GM23248 (cell line): ENCODE measurements around the gene LKAAEAR1. TPM values are rescaled to one million over a fixed set of nuclear protein-coding genes. Genes with fewer than 3 reads are reported as not detected.

ENCODE experiments used
- DNase-seq: peaks from one replicate; pipeline ENCODE4 v3.0.0-alpha.2; 2015
- H2AFZ ChIP-seq: fragments of 200-600 bp; sonication (generic); 2 replicates; pipeline ENCODE4 v1.6.1; 2016; ENCODE audit warnings: antibody characterized with exemption
- H3F3A ChIP-seq: fragments of 200-600 bp; sonication (generic); 2 replicates; pipeline ENCODE4 v1.6.1; 2016; ENCODE audit warnings: mild to moderate bottlenecking, antibody characterized with exemption, mixed run types; ENCODE audit not compliant: insufficient read depth
- H3K27ac ChIP-seq: fragments of 200-600 bp; sonication (generic); 2 replicates; pipeline ENCODE4 v1.5.1; 2016; ENCODE audit warnings: mild to moderate bottlenecking
- H3K27me3 ChIP-seq: fragments of 200-600 bp; sonication (generic); replicated peaks from 2 replicates; pipeline ENCODE4 v1.6.1; 2016; ENCODE audit warnings: mild to moderate bottlenecking; ENCODE audit not compliant: insufficient read depth
- H3K36me3 ChIP-seq: fragments of 200-600 bp; sonication (generic); 2 replicates; pipeline ENCODE4 v1.6.1; 2016; ENCODE audit warnings: low read depth, mild to moderate bottlenecking
- H3K4me1 ChIP-seq: fragments of 200-600 bp; sonication (generic); 2 replicates; pipeline ENCODE4 v1.6.1; 2016; ENCODE audit warnings: mild to moderate bottlenecking; ENCODE audit not compliant: insufficient read depth
- H3K4me2 ChIP-seq: fragments of 200-600 bp; sonication (generic); one replicate; pipeline ENCODE4 v1.6.1; 2016; ENCODE audit warnings: mild to moderate bottlenecking; ENCODE audit not compliant: unreplicated experiment
- H3K4me3 ChIP-seq: fragments of 200-600 bp; sonication (generic); 2 replicates; pipeline ENCODE4 v1.5.1; 2016; ENCODE audit warnings: mild to moderate bottlenecking
- H3K79me2 ChIP-seq: fragments of 200-600 bp; sonication (generic); 2 replicates; pipeline ENCODE4 v1.6.1; 2016; ENCODE audit warnings: mild to moderate bottlenecking; ENCODE audit not compliant: insufficient read depth
- H3K9ac ChIP-seq: fragments of 200-600 bp; sonication (generic); 2 replicates; pipeline ENCODE4 v1.6.1; 2016; ENCODE audit warnings: mild to moderate bottlenecking
- H3K9me2 ChIP-seq: fragments of 200-600 bp; sonication (generic); 2 replicates; pipeline ENCODE4 v1.6.1; 2016; ENCODE audit warnings: mixed run types, mild to moderate bottlenecking, moderate library complexity; ENCODE audit not compliant: insufficient read depth
- H3K9me3 ChIP-seq: fragments of 200-600 bp; sonication (generic); one replicate; pipeline ENCODE4 v1.6.1; 2017; ENCODE audit warnings: low read depth
- H4K20me1 ChIP-seq: fragments of 200-600 bp; sonication (generic); 2 replicates; pipeline ENCODE4 v1.6.0; 2016; ENCODE audit not compliant: insufficient read depth
- EZH2 ChIP-seq: fragments of 200-600 bp; sonication (generic); IDR thresholded peaks from 2 replicates; pipeline ENCODE4 v1.6.1; 2018; ENCODE audit warnings: antibody characterized with exemption, mild to moderate bottlenecking; ENCODE audit not compliant: insufficient read depth, poor library complexity, severe bottlenecking
- EZH2phosphoT487 ChIP-seq: fragments of 200-600 bp; sonication (generic); IDR thresholded peaks from 2 replicates; pipeline ENCODE4 v1.6.1; 2018; ENCODE audit warnings: antibody characterized with exemption, moderate library complexity, mild to moderate bottlenecking, low read depth; ENCODE audit not compliant: insufficient read depth
- WGBS, 2 experiments: methylation state at CpG; one replicate each; pipeline ENCODE4 v1.1.6; 2015 to 2017; ENCODE audit warnings: low lambda C conversion rate in 2 of 2, low coverage in 1 of 2; ENCODE audit errors: missing lambda C conversion rate in 2 of 2; 5-methylcytosine and 5-hydroxymethylcytosine counted together
- in situ Hi-C: fragments of 300-500 bp; cut with MboI; formaldehyde crosslinking; loops from 2 replicates; pipeline ENCODE4 v1.15.0; 2020
- polyA plus RNA-seq: library from polyadenylated mRNA; unstranded; fragments of >200 nt; fragmentation: Nextera tagmentation; extraction: Ambion mirVana; gene quantifications from 2 replicates; pipeline ENCODE4 v1.2.1, GENCODE V29; 2016
- total RNA-seq: library from RNA; depleted of rRNA; stranded (reverse); fragments of >200 nt; shearing (Covaris generic); gene quantifications from 2 replicates; pipeline ENCODE4 v1.2.3, GENCODE V29; 2014

Gene LKAAEAR1
- total and polyA plus RNA-seq, 2 experiments from 2014 or later, result 0.59 to 3.7 TPM

- TF ChIP-seq EZH2 (no peak), EZH2phosphoT487 (no peak)
- Histone ChIP-seq H3F3A (no peaks in the 10 kb centered on the region), H4K20me1 (no peaks in the 10 kb centered on the region), H3K4me2 (no peak overlapping the region), H3K9ac (no peak overlapping the region), H3K9me2 (no peaks in the 10 kb centered on the region), H3K79me2 (no peaks in the 10 kb centered on the region), H3K4me3 (no peak overlapping the region), H3K27me3 (no peaks in the 10 kb centered on the region), H3K4me1 (no peaks in the 10 kb centered on the region), H2AFZ (no peak overlapping the region), H3K36me3 (no peaks in the 10 kb centered on the region), H3K9me3 (no peaks in the 10 kb centered on the region), H3K27ac (no peak overlapping the region)
- in situ Hi-C loops, result no loop called here
- DNase-seq, result no peak
- WGBS, 2 experiments, result 69 to 83% methylated on average over 9 of the region's 10 CpGs
Measured at GRCh38 chr20:64052326-64052722, 31.9 kb downstream of the LKAAEAR1 start.

- H3K9ac ChIP-seq, result no peak overlapping the region
- 55 to 62% methylated on average over 15 of the region's 15 CpGs for WGBS, 2 experiments
- H3K4me2 ChIP-seq, result no peak overlapping the region
- no peak overlapping the region for H3K4me3 ChIP-seq
- TF ChIP-seq EZH2phosphoT487 (no peak), EZH2 (no peak)
- in situ Hi-C loops, result no loop called here
- no peaks in the 10 kb centered on the region for H3F3A ChIP-seq
- H3K27ac ChIP-seq, result no peak overlapping the region
- H2AFZ ChIP-seq, result no peak overlapping the region
- no peaks in the 10 kb centered on the region for H3K9me3 ChIP-seq
- no peaks in the 10 kb centered on the region for H3K36me3 ChIP-seq
- no peaks in the 10 kb centered on the region for H4K20me1 ChIP-seq
- H3K4me1 ChIP-seq, result no peaks in the 10 kb centered on the region
- no peaks in the 10 kb centered on the region for H3K9me2 ChIP-seq
- no peaks in the 10 kb centered on the region for H3K79me2 ChIP-seq
- DNase-seq, result no peak
- H3K27me3 ChIP-seq, result no peaks in the 10 kb centered on the region
Measured at GRCh38 chr20:64051561-64052325, 32.5 kb downstream of the LKAAEAR1 start.

- in situ Hi-C loops, result no loop called here
- no peaks in the 10 kb centered on the region for H3K9me3 ChIP-seq
- H4K20me1 ChIP-seq, result no peaks in the 10 kb centered on the region
- H2AFZ ChIP-seq, result no peak overlapping the region
- WGBS, 2 experiments, result 65 to 67% methylated on average over 9 to 11 of the region's 11 CpGs
- no peak for DNase-seq
- no peaks in the 10 kb centered on the region for H3K9me2 ChIP-seq
- H3K27ac ChIP-seq, result no peak overlapping the region
- no peak overlapping the region for H3K4me2 ChIP-seq
- no peak for TF ChIP-seq EZH2
- TF ChIP-seq EZH2phosphoT487, result no peak
- no peaks in the 10 kb centered on the region for H3F3A ChIP-seq
- H3K27me3 ChIP-seq, result no peaks in the 10 kb centered on the region
- no peak overlapping the region for H3K4me3 ChIP-seq
- H3K36me3 ChIP-seq, result no peaks in the 10 kb centered on the region
- no peak overlapping the region for H3K9ac ChIP-seq
- no peaks in the 10 kb centered on the region for H3K79me2 ChIP-seq
- H3K4me1 ChIP-seq, result no peaks in the 10 kb centered on the region
Measured at GRCh38 chr20:64051033-64051452, 33.2 kb downstream of the LKAAEAR1 start.

- TF ChIP-seq EZH2phosphoT487 (no peak), EZH2 (no peak)
- in situ Hi-C loops, result no loop called here
Measured at GRCh38 chr20:64050261-64051032, 33.8 kb downstream of the LKAAEAR1 start.

More at GRCh38 chr20:64050261-64051032, 33.8 kb downstream of the LKAAEAR1 start:
- H3K4me3 ChIP-seq, result no peak overlapping the region
- no peaks in the 10 kb centered on the region for H4K20me1 ChIP-seq
- H3K79me2 ChIP-seq, result no peaks in the 10 kb centered on the region
- H3K4me1 ChIP-seq, result no peaks in the 10 kb centered on the region
- WGBS, 2 experiments, result 87 to 89% methylated on average over 23 of the region's 23 CpGs
- H3K27ac ChIP-seq, result no peak overlapping the region
- H2AFZ ChIP-seq, result no peak overlapping the region
- H3K9me3 ChIP-seq, result no peaks in the 10 kb centered on the region
- DNase-seq, result no peak
- H3K36me3 ChIP-seq, result no peaks in the 10 kb centered on the region
- H3F3A ChIP-seq, result no peaks in the 10 kb centered on the region
- H3K27me3 ChIP-seq, result no peaks in the 10 kb centered on the region
- H3K9me2 ChIP-seq, result no peaks in the 10 kb centered on the region
- H3K4me2 ChIP-seq, result no peak overlapping the region
- H3K9ac ChIP-seq, result no peak overlapping the region
